ENCODE data around the gene IGSF9.

Gene IGSF9

GRCh38 chr1:159973350-159973940, 28.0 kb upstream of the IGSF9 start:
- Histone ChIP-seq H3K9me2 (replicated peaks; ENCODE audit: low read depth, low read length) (no peaks in the 10 kb centered on the region), H3K4me1 (ENCODE audit: insufficient read depth, low read length, poor library complexity, severe bottlenecking) (no peaks in the 10 kb centered on the region), H3K4me2 (ENCODE audit: low read depth, low read length, poor library complexity, severe bottlenecking) (no peak overlapping the region), H4K20me1 (ENCODE audit: insufficient read depth, low read length, poor library complexity, severe bottlenecking) (no peaks in the 10 kb centered on the region), H3K79me2 (ENCODE audit: insufficient read depth, low read length) (no peaks in the 10 kb centered on the region), H3K36me3 (ENCODE audit: insufficient read depth, low read length) (no peaks in the 10 kb centered on the region), H2AFZ (ENCODE audit: low read length) (no peak overlapping the region), H3K27me3 (ENCODE audit: insufficient read depth, low read length, poor library complexity, severe bottlenecking) (peaks cover 9% of the 10 kb centered on the region), H3K9ac (ENCODE audit: low read depth, low read length, poor library complexity, severe bottlenecking) (no peak overlapping the region), H3K9me3 (ENCODE audit: insufficient read depth, low read depth, low read length) (no peaks in the 10 kb centered on the region), H3K4me3 (ENCODE audit: low read length, poor library complexity, severe bottlenecking) (no peak overlapping the region), H3F3A (ENCODE audit: low read depth) (no peaks in the 10 kb centered on the region)
- TF ChIP-seq CTCF (conservative IDR thresholded peaks at IDR 0.05; ENCODE audit: low read length) (no peak), EZH2phosphoT487 (IDR thresholded peaks at IDR 0.05; ENCODE audit: borderline replicate concordance) (no peak)

GRCh38 chr1:159972443-159973205, 27.2 kb upstream of the IGSF9 start:
- Histone ChIP-seq H3K36me3 (ENCODE audit: insufficient read depth, low read length) (no peaks in the 10 kb centered on the region), H3K4me2 (ENCODE audit: low read depth, low read length, poor library complexity, severe bottlenecking) (no peak overlapping the region), H3K79me2 (ENCODE audit: insufficient read depth, low read length) (no peaks in the 10 kb centered on the region), H3F3A (ENCODE audit: low read depth) (no peaks in the 10 kb centered on the region), H3K4me1 (ENCODE audit: insufficient read depth, low read length, poor library complexity, severe bottlenecking) (no peaks in the 10 kb centered on the region), H3K27me3 (ENCODE audit: insufficient read depth, low read length, poor library complexity, severe bottlenecking) (peaks cover 6% of the 10 kb centered on the region), H2AFZ (ENCODE audit: low read length) (no peak overlapping the region), H3K9ac (ENCODE audit: low read depth, low read length, poor library complexity, severe bottlenecking) (no peak overlapping the region), H3K4me3 (ENCODE audit: low read length, poor library complexity, severe bottlenecking) (no peak overlapping the region), H3K9me2 (replicated peaks; ENCODE audit: low read depth, low read length) (no peaks in the 10 kb centered on the region), H3K9me3 (ENCODE audit: insufficient read depth, low read depth, low read length) (no peaks in the 10 kb centered on the region), H4K20me1 (ENCODE audit: insufficient read depth, low read length, poor library complexity, severe bottlenecking) (no peaks in the 10 kb centered on the region)
- TF ChIP-seq CTCF (conservative IDR thresholded peaks at IDR 0.05; ENCODE audit: low read length) (no peak), EZH2phosphoT487 (IDR thresholded peaks at IDR 0.05; ENCODE audit: borderline replicate concordance) (no peak)

DNA sequence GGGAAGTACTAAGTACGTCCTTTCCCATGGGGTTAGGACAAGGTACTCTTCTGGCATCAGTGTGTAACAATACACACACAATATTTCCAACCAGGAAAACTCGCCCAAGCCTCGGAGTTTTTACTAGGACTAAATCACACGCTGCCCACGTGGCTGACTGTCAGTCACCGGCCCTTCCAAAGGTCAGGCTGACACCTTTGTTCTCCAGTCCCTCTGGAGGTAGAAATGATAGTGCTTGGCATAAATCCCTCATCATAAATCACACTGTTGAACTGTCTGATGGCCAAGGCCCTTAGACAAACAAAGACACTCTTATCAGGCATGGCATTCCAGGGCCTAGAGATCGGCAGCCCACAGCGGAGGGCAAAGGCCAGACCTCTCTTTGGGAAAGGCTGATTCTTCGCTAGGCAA, 25.5 kb upstream of the IGSF9 start:
- no peaks in the 10 kb centered on the region for H3F3A ChIP-seq (ENCODE audit: low read depth)
- no peaks in the 10 kb centered on the region for H3K4me1 ChIP-seq (ENCODE audit: insufficient read depth, low read length, poor library complexity, severe bottlenecking)
- TF ChIP-seq CTCF (conservative IDR thresholded peaks at IDR 0.05; ENCODE audit: low read length) (no peak), EZH2phosphoT487 (IDR thresholded peaks at IDR 0.05; ENCODE audit: borderline replicate concordance) (no peak)
- peaks cover 10% of the 10 kb centered on the region for H3K27me3 ChIP-seq (ENCODE audit: insufficient read depth, low read length, poor library complexity, severe bottlenecking)
- H3K4me3 ChIP-seq (ENCODE audit: low read length, poor library complexity, severe bottlenecking), result no peak overlapping the region
- no peaks in the 10 kb centered on the region for H4K20me1 ChIP-seq (ENCODE audit: insufficient read depth, low read length, poor library complexity, severe bottlenecking)
- no peak overlapping the region for H2AFZ ChIP-seq (ENCODE audit: low read length)
- H3K36me3 ChIP-seq (ENCODE audit: insufficient read depth, low read length), result no peaks in the 10 kb centered on the region
- H3K9ac ChIP-seq (ENCODE audit: low read depth, low read length, poor library complexity, severe bottlenecking), result no peak overlapping the region
- H3K9me3 ChIP-seq (ENCODE audit: insufficient read depth, low read depth, low read length), result no peaks in the 10 kb centered on the region
- no peaks in the 10 kb centered on the region for H3K79me2 ChIP-seq (ENCODE audit: insufficient read depth, low read length)
- H3K9me2 ChIP-seq (replicated peaks; ENCODE audit: low read depth, low read length), result no peaks in the 10 kb centered on the region
- H3K4me2 ChIP-seq (ENCODE audit: low read depth, low read length, poor library complexity, severe bottlenecking), result no peak overlapping the region
